Measurements from ENCODE around the gene CBX2. TPM values are rescaled to one million over a fixed set of nuclear protein-coding genes. Genes with fewer than 3 reads are reported as not detected.

CBX2 gene
- total RNA-seq, 4 donors from 2014 or later = 2.4 to 5.9 (median 4.5) TPM

DNA sequence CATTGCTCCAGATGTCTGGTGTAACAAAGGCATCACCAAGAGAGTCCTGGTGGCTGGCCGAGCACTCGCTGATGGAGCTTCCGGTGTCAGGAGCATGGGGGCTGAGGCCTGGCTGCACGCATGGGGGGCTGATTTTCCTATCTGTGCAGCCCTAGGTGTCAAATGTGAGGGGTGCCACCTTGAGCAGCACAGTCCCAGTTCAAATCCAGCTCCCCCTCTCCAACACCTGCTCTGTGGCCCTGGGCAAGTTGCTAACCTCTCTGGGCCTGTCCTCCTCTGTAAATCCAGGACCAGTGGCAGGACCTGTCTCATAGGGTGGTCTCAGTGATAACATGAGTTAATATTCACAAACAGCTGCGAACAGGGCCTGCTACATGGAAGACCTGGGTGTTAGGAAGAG, 34.3 kb upstream of the CBX2 start:
- 93 to 97% methylated on average over 5 of the region's 5 CpGs for WGBS, 2 donors

DNA sequence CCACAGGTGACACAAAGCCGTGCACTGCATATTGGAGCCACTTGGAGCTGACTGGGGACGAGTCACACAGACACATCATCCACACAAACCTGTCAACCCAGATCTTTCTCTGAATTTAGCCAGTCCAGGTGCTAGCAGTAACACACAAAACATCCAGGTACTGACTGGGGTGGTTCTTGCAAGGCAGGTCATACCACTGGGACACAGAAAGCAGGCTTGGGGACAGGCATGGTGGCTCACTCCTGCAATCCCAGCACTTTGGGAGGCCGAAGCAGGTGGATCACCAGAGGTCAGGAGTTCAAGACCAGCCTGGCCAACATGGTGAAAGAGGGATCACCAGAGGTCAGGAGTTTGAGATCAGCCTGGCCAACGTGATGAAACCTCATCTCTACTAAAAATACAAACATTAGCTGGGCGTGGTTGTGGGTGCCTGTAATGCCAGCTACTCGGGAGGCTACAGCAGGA, 32.3 kb upstream of the CBX2 start:
- no peaks in the 10 kb centered on the region for H3K9me3 ChIP-seq
- H3K36me3 ChIP-seq = no peaks in the 10 kb centered on the region
- WGBS, 2 donors = 45 to 56% methylated on average over 6 of the region's 6 CpGs
- no peak for TF ChIP-seq POLR2A (IDR thresholded peaks at IDR 0.05)
- no peak for TF ChIP-seq EP300 (IDR thresholded peaks at IDR 0.05)
- TF ChIP-seq, protein P1, sequence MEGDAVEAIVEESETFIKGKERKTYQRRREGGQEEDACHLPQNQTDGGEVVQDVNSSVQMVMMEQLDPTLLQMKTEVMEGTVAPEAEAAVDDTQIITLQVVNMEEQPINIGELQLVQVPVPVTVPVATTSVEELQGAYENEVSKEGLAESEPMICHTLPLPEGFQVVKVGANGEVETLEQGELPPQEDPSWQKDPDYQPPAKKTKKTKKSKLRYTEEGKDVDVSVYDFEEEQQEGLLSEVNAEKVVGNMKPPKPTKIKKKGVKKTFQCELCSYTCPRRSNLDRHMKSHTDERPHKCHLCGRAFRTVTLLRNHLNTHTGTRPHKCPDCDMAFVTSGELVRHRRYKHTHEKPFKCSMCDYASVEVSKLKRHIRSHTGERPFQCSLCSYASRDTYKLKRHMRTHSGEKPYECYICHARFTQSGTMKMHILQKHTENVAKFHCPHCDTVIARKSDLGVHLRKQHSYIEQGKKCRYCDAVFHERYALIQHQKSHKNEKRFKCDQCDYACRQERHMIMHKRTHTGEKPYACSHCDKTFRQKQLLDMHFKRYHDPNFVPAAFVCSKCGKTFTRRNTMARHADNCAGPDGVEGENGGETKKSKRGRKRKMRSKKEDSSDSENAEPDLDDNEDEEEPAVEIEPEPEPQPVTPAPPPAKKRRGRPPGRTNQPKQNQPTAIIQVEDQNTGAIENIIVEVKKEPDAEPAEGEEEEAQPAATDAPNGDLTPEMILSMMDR (IDR thresholded peaks at IDR 0.05) = no peak
- peaks cover 0 to 36% (median 7%) of the 10 kb centered on the region in 4 donors for H3K4me1 ChIP-seq
- peaks cover 2 to 79% of the 10 kb centered on the region in 2 donors for H3K27me3 ChIP-seq
- H3K4me3 ChIP-seq = no peak overlapping the region
- no peak for DNase-seq (ENCODE audit: low spot score in 2 of 2)
- H3K27ac ChIP-seq = no peak overlapping the region

More for the DNA sequence above, 34.3 kb upstream of the CBX2 start:
- no peaks in the 10 kb centered on the region for H3K9me3 ChIP-seq
- H3K27ac ChIP-seq = no peak overlapping the region
- DNase-seq (ENCODE audit: low spot score in 2 of 2) = no peak
- TF ChIP-seq POLR2A (IDR thresholded peaks at IDR 0.05) = no peak
- TF ChIP-seq EP300 (IDR thresholded peaks at IDR 0.05) = no peak
- TF ChIP-seq, protein P1 (IDR thresholded peaks at IDR 0.05) = no peak
- H3K4me3 ChIP-seq = no peak overlapping the region
- H3K4me1 ChIP-seq = peaks cover 0 to 36% (median 7%) of the 10 kb centered on the region in 4 donors
- no peaks in the 10 kb centered on the region for H3K36me3 ChIP-seq
- H3K27me3 ChIP-seq = peaks cover 2 to 76% of the 10 kb centered on the region in 2 donors

DNA sequence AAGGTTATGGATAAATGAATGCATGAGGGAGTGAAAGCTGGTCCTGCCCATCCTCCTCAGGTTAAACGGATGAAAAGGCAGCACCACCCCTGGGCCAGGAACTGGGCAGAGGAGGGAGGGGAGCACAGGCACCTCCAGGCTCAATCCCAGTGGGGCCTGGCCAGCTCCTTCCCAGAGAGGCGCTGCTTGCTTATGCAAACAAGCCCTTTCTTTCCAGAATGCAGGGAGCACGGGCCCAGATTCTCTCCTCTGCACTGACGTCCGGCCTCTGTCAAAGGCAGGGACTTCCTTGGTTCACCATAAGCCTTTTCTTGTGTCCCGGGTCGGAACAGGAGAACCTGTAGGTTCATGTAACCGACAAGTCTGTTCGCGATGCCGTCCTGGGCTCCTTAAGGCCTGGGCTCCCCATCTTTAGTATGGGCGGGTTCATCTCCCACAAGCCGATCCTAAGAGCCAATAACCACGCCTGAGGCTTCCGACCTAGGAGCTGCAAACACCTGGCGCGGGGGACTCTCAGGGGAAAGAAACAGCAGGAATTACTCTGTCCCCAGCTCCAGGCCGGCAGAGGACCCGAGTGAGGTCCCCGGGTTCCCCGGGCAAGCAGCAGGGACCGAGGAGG, 30.9 kb upstream of the CBX2 start:
- no peak overlapping the region for H3K27ac ChIP-seq
- H3K9me3 ChIP-seq = no peaks in the 10 kb centered on the region
- peaks cover 0 to 30% (median 3%) of the 10 kb centered on the region in 4 donors for H3K4me1 ChIP-seq
- 17 to 27% methylated on average over 15 to 21 of the region's 22 CpGs for WGBS, 2 donors
- no peak for TF ChIP-seq POLR2A (IDR thresholded peaks at IDR 0.05)
- DNase-seq (ENCODE audit: low spot score in 2 of 2) = no peak
- H3K27me3 ChIP-seq = peaks cover 2 to 79% of the 10 kb centered on the region in 2 donors
- no peaks in the 10 kb centered on the region for H3K36me3 ChIP-seq
- no peak overlapping the region for H3K4me3 ChIP-seq

DNA sequence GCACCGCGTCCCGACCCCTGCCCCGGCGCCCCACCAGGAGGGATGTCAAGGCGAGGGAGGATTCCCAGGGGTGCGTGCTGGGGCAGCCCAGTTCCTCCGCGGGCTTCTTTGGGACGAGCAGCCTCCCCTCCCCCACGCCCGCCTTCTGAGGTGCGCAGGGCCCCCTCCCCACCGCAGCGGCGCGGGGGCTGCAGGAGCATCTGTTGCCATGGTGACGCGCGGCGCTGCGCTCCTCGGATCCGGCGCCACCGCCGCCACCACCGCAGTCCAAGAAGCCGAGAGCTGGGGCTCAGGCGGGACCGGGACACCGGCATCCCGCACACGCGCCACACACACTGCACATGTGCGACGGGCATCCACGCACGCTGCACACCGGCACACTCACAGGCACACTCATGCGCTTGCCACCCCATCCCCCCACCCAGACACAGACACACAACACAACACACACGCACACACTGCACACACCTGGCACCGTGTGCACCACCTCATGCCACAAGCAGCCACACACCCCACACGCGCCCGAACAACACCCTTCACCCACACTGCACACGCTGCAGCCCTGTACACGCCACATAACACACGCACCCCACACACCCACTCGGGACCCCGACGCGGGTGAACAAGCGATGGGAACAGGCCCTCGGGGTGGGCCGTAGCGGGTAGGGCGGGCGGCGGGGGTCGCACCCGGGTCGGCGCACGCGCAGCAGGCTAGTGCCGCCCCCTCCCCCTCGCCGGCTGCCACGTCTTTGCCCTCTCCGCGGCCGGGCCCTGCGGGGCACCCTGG, 30.2 kb upstream of the CBX2 start:
- Histone ChIP-seq H3K4me3 (no peak overlapping the region), H3K27me3 (peaks cover 2 to 80% of the 10 kb centered on the region in 2 donors), H3K9me3 (no peaks in the 10 kb centered on the region), H3K27ac (no peak overlapping the region), H3K36me3 (no peaks in the 10 kb centered on the region), H3K4me1 (peaks cover 0 to 25% (median 0%) of the 10 kb centered on the region in 4 donors)
- TF ChIP-seq POLR2A (IDR thresholded peaks at IDR 0.05) (no peak), EP300 (IDR thresholded peaks at IDR 0.05) (no peak)
- TF ChIP-seq, protein P1 (IDR thresholded peaks at IDR 0.05) = no peak
- 4 to 5% methylated on average over 7 to 37 of the region's 74 CpGs for WGBS, 2 donors
- DNase-seq (ENCODE audit: low spot score in 2 of 2) = no peak

DNA sequence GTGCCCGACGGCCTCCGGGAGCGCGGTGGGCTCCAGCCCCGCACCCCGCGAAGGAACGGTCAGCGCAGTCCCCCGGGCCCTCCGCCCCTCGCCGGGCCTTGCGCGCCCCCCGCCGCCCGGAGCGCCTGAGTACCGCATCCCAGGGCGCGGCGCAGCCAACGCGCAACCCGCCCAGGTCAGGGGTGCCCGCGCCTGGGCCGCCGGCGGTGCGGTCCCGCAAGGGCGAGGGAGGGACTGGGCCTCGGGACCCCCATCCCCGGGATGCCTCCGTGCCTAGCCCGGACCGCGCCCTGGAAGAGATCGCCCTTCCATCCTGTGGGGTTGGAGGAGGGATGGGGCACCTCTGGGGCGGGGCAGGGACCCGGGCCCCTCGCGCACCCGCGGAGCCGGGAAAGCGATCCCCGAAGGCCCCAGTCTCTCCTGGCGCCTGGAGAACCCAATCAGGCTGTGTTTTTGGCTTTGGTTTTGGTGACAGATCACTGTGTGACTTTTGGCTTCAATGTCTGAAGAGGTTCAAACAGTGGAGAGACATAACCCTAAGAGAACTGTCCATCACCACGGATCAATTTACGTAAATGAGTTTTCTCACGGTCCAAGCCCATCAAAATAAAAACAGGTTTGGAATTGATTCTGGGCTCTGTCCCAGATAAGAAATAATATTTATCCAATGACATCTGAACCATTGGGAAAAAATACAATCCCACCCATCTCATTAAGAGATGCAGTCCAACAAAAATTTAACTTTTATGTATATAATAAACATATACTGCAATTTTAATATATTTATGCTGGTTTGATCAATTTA, 29.5 kb upstream of the CBX2 start:
- Histone ChIP-seq H3K27me3 (peaks cover 2 to 82% of the 10 kb centered on the region in 2 donors), H3K4me3 (no peak overlapping the region), H3K36me3 (no peaks in the 10 kb centered on the region), H3K27ac (no peak overlapping the region), H3K4me1 (peaks cover 0 to 25% (median 0%) of the 10 kb centered on the region in 4 donors), H3K9me3 (no peaks in the 10 kb centered on the region)
- WGBS, 2 donors = 6 to 9% methylated on average over 14 to 37 of the region's 55 CpGs
- TF ChIP-seq, protein P1 (IDR thresholded peaks at IDR 0.05) = no peak
- TF ChIP-seq EP300 (IDR thresholded peaks at IDR 0.05) = no peak
- TF ChIP-seq POLR2A (IDR thresholded peaks at IDR 0.05) = no peak
- DNase-seq (ENCODE audit: low spot score in 2 of 2) = no peak
